Measurements from ENCODE around the gene ARL15. TPM values are rescaled to one million over a fixed set of nuclear protein-coding genes. Genes with fewer than 3 reads are reported as not detected.
"Not testable (repeated sequence)": the region's sequence is repeated elsewhere in the genome, so short reads cannot be mapped to it uniquely, and the experiment has no call there.

The ARL15 gene
- total RNA-seq, 1 experiment from 2014 or later = 6.7 TPM

GRCh38 chr5:54093081-54093492, 217.3 kb downstream of the ARL15 start:
- in situ Hi-C loops (cut with HindIII; ENCODE audit: low pct_unique_long_range_greater_than_20kb, low sequenced_read_pairs) = no loop called here
- DNase-seq (ENCODE audit: low read depth) = no peak

GRCh38 chr5:54091307-54092130, 218.9 kb downstream of the ARL15 start:
- in situ Hi-C loops (cut with HindIII; ENCODE audit: low pct_unique_long_range_greater_than_20kb, low sequenced_read_pairs) = no loop called here
- DNase-seq (ENCODE audit: low read depth) = no peak

GRCh38 chr5:54090495-54091120, 219.8 kb downstream of the ARL15 start:
- in situ Hi-C loops (cut with HindIII; ENCODE audit: low pct_unique_long_range_greater_than_20kb, low sequenced_read_pairs) = no loop called here
- peak; percentile 8 for DNase-seq (ENCODE audit: low read depth)

DNA sequence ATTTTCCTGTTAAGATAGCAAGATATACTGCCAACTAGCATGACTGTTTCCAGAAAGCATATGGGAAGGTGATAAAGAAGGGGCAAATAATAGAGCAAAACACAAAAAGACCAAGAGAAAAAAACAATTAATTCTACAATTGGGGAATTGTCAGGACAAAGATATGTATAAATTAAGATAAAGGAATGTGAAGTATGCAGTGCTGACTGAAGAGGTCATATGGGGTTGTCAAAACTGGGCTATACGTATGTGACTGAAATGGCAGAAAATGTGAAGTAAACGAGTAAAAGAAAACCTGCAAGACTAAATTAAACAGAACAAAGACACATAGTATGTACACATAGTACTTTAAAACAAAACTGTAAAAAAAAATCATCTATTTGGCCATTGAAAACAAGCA, 222.3 kb downstream of the ARL15 start:
- peak; percentile 35 for DNase-seq (ENCODE audit: low read depth)
- in situ Hi-C loops (cut with HindIII; ENCODE audit: low pct_unique_long_range_greater_than_20kb, low sequenced_read_pairs) = no loop called here

GRCh38 chr5:54087436-54087835, 222.9 kb downstream of the ARL15 start:
- DNase-seq (ENCODE audit: low read depth) = peak; percentile 54
- in situ Hi-C loops (cut with HindIII; ENCODE audit: low pct_unique_long_range_greater_than_20kb, low sequenced_read_pairs) = no loop called here

GRCh38 chr5:54086191-54086590, 224.2 kb downstream of the ARL15 start:
- no peak for DNase-seq (ENCODE audit: low read depth)
- in situ Hi-C loops (cut with HindIII; ENCODE audit: low pct_unique_long_range_greater_than_20kb, low sequenced_read_pairs) = no loop called here

DNA sequence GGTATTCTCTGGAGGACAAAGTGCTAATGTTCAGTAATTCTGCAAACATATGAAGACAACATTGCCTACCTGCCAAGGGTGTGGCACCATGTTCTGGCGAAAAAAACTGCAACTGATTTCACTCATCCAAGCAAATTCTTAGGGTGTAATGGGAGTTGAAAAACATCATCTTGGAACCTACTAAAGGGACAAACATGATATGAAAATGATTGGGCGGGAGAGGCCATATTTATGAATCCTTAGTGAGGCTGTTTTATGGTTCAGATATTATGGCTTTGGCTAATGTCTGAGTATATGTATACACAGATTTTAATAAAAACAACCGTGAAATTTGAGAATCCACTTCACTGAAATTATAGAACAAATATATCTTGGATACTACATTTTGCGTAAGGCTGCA, 225.7 kb downstream of the ARL15 start:
- DNase-seq (ENCODE audit: low read depth) = no peak
- in situ Hi-C loops (cut with HindIII; ENCODE audit: low pct_unique_long_range_greater_than_20kb, low sequenced_read_pairs) = no loop called here

DNA sequence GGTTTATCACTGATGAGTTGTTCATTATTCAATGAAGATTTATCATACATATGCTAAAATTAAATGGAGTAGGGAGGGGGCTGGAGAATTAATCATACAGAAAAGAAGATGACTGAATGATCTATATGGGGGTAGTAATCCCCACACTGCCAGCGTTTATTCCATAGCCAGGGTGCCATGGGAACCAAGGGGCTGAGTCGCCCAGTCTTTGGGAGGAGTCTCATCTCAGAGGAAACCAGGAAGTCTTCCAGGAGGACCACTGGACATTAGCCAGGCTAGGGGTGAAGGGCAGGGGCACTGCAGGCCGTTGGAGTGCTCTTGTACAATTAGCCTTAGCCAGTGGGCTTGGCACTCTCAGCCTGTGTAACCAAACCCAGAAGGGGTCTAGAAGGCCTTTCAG, 226.5 kb downstream of the ARL15 start:
- in situ Hi-C loops (cut with HindIII; ENCODE audit: low pct_unique_long_range_greater_than_20kb, low sequenced_read_pairs) = no loop called here
- no peak for DNase-seq (ENCODE audit: low read depth)

DNA sequence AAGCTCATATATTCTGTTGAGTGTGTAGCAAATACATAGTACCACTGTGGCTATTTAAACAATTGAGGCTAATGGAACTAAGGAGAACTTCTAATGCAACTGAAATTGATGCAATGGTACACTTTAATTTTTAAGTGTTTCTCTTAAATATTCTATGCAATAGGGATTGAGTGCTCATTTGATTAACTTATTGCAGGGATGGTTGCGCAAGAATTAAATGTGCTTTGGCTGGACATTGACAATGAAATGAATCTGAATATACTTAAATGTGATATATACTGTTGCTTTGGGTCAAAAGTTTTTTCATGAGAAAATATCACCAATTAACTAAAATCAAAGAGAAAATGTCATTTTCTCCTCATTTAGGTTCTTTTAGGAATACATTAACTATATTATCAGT, 227.1 kb downstream of the ARL15 start:
- in situ Hi-C loops (cut with HindIII; ENCODE audit: low pct_unique_long_range_greater_than_20kb, low sequenced_read_pairs) = no loop called here
- no peak for DNase-seq (ENCODE audit: low read depth)

DNA sequence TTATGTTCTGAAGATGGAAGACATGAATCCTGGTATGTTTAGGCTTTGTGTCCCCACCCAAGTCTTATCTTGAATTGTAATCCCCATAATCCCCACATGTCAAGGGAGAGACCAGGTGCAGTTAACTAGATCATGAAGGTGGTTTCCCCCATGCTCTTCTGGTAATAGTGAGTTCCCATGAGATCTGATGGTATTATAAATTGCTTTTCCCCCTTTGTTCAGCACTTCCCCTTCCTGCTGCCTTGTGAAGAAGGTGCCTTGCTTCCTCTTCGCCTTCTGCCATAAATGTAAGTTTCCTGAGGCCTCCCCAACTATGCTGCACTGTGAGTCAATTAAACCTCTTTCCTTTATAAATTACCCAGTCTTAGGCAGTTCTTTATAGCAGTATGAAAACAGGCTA, 229.0 kb downstream of the ARL15 start:
- DNase-seq (ENCODE audit: low read depth) = no peak
- in situ Hi-C loops (cut with HindIII; ENCODE audit: low pct_unique_long_range_greater_than_20kb, low sequenced_read_pairs) = no loop called here

- in situ Hi-C loops (cut with HindIII; ENCODE audit: low pct_unique_long_range_greater_than_20kb, low sequenced_read_pairs) = no loop called here
- DNase-seq (ENCODE audit: low read depth) = no peak
Measured at GRCh38 chr5:54080831-54081230, 229.5 kb downstream of the ARL15 start.

GRCh38 chr5:54073735-54074134, 236.6 kb downstream of the ARL15 start:
- in situ Hi-C loops (cut with HindIII; ENCODE audit: low pct_unique_long_range_greater_than_20kb, low sequenced_read_pairs) = no loop called here
- DNase-seq (ENCODE audit: low read depth) = no peak

- DNase-seq (ENCODE audit: low read depth) = no peak
- in situ Hi-C loops (cut with HindIII; ENCODE audit: low pct_unique_long_range_greater_than_20kb, low sequenced_read_pairs) = no loop called here
Measured at GRCh38 chr5:54073131-54073530, 237.2 kb downstream of the ARL15 start.

GRCh38 chr5:54066433-54066832, 243.9 kb downstream of the ARL15 start:
- no peak for DNase-seq (ENCODE audit: low read depth)
- in situ Hi-C loops (cut with HindIII; ENCODE audit: low pct_unique_long_range_greater_than_20kb, low sequenced_read_pairs) = no loop called here

GRCh38 chr5:54063817-54064216, 246.6 kb downstream of the ARL15 start:
- no peak for DNase-seq (ENCODE audit: low read depth)
- in situ Hi-C loops (cut with HindIII; ENCODE audit: low pct_unique_long_range_greater_than_20kb, low sequenced_read_pairs) = no loop called here

DNA sequence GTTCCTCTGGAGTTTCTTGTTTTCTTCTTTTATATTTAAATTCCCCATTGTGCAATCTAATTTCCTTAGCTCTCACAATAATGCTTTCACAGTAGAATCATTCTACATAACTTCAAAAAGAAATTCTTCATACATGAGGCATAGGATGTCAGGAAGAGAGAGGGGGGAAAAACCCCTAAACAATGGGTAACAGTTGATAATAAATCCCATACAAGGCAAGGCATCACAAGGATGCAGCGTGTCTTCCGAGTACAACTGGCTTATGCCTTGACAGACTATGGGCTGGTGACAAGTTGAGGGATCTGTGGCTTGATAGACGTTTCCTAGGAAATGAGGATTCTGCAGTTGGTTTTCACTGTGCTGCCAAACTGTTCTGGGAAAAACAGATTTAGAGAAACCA, 247.4 kb downstream of the ARL15 start:
- in situ Hi-C loops (cut with HindIII; ENCODE audit: low pct_unique_long_range_greater_than_20kb, low sequenced_read_pairs) = no loop called here
- no peak for DNase-seq (ENCODE audit: low read depth)

- DNase-seq (ENCODE audit: low read depth); in situ Hi-C loops (cut with HindIII; ENCODE audit: low pct_unique_long_range_greater_than_20kb, low sequenced_read_pairs): not testable (repeated sequence)
Measured at GRCh38 chr5:54060919-54061318, 249.5 kb downstream of the ARL15 start.

GRCh38 chr5:54049963-54050362, 260.4 kb downstream of the ARL15 start:
- DNase-seq (ENCODE audit: low read depth) = no peak
- in situ Hi-C loops (cut with HindIII; ENCODE audit: low pct_unique_long_range_greater_than_20kb, low sequenced_read_pairs) = no loop called here

GRCh38 chr5:54049144-54049543, 261.2 kb downstream of the ARL15 start:
- DNase-seq (ENCODE audit: low read depth) = no peak
- in situ Hi-C loops (cut with HindIII; ENCODE audit: low pct_unique_long_range_greater_than_20kb, low sequenced_read_pairs) = no loop called here
